ENCODE data around the gene GDE1.

GDE1 gene, protein sequence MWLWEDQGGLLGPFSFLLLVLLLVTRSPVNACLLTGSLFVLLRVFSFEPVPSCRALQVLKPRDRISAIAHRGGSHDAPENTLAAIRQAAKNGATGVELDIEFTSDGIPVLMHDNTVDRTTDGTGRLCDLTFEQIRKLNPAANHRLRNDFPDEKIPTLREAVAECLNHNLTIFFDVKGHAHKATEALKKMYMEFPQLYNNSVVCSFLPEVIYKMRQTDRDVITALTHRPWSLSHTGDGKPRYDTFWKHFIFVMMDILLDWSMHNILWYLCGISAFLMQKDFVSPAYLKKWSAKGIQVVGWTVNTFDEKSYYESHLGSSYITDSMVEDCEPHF

GRCh38 chr16:19521471-19522396 lies at the start of gene GDE1:
Gene GDE1 (minus strand): TSS chr16:19522098. CDS start chr16:19521964, 134 bp downstream.
- peak; percentile 91 for DNase-seq (ENCODE audit: low read depth)
- H3K4me3 ChIP-seq (ENCODE audit: low read depth, low read length), result peak within 1 kb of the TSS; percentile 87
- TF ChIP-seq, protein P1, sequence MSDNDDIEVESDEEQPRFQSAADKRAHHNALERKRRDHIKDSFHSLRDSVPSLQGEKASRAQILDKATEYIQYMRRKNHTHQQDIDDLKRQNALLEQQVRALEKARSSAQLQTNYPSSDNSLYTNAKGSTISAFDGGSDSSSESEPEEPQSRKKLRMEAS (IDR thresholded peaks at IDR 0.05; ENCODE audit: low read depth, low read length), result peak; percentile 16; the same call in 1 of the 2 replicates
- TF ChIP-seq POLR2A (IDR thresholded peaks at IDR 0.05; ENCODE audit: extremely low read depth, insufficient read length), result peak; percentile 81
- TF ChIP-seq MYC (IDR thresholded peaks at IDR 0.05; ENCODE audit: low read depth, low read length), result no peak
- TF ChIP-seq, protein P2, sequence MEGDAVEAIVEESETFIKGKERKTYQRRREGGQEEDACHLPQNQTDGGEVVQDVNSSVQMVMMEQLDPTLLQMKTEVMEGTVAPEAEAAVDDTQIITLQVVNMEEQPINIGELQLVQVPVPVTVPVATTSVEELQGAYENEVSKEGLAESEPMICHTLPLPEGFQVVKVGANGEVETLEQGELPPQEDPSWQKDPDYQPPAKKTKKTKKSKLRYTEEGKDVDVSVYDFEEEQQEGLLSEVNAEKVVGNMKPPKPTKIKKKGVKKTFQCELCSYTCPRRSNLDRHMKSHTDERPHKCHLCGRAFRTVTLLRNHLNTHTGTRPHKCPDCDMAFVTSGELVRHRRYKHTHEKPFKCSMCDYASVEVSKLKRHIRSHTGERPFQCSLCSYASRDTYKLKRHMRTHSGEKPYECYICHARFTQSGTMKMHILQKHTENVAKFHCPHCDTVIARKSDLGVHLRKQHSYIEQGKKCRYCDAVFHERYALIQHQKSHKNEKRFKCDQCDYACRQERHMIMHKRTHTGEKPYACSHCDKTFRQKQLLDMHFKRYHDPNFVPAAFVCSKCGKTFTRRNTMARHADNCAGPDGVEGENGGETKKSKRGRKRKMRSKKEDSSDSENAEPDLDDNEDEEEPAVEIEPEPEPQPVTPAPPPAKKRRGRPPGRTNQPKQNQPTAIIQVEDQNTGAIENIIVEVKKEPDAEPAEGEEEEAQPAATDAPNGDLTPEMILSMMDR (IDR thresholded peaks at IDR 0.05; ENCODE audit: low read depth, low read length), result peak; percentile 21

- H3K4me3 ChIP-seq (ENCODE audit: low read depth, low read length), result no peak overlapping the region
- DNase-seq (ENCODE audit: low read depth), result no peak
- TF ChIP-seq, protein P1 (IDR thresholded peaks at IDR 0.05; ENCODE audit: low read depth, low read length), result no peak
- TF ChIP-seq MYC (IDR thresholded peaks at IDR 0.05; ENCODE audit: low read depth, low read length), result no peak
- no peak for TF ChIP-seq POLR2A (IDR thresholded peaks at IDR 0.05; ENCODE audit: extremely low read depth, insufficient read length)
- TF ChIP-seq, protein P2 (IDR thresholded peaks at IDR 0.05; ENCODE audit: low read depth, low read length), result no peak
Observed at GRCh38 chr16:19567560-19567959, 45.7 kb upstream of the GDE1 start.

DNA sequence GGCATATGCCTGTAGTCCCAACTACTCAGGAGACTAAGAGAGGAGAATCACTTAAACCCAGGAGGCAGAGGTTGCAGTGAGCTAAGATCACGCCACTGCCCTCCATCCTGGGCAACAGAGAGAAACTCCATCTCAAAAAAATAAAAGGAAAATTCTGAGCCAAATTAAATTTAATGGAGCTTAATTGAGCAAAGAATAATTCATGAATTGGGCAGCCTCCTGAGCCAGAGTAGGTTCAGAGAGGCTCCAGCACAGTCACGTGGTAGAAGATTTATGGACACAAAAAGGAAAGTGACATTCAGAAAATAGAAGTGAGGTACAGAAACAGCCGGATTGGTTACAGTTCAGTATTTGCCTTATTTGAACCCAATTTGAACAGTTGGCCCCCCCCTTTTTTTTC lies 44.5 kb upstream of the GDE1 start:
- H3K4me3 ChIP-seq (ENCODE audit: low read depth, low read length), result no peak overlapping the region
- DNase-seq (ENCODE audit: low read depth), result no peak
- TF ChIP-seq, protein P1 (IDR thresholded peaks at IDR 0.05; ENCODE audit: low read depth, low read length), result no peak
- TF ChIP-seq MYC (IDR thresholded peaks at IDR 0.05; ENCODE audit: low read depth, low read length), result no peak
- TF ChIP-seq POLR2A (IDR thresholded peaks at IDR 0.05; ENCODE audit: extremely low read depth, insufficient read length), result no peak
- TF ChIP-seq, protein P2 (IDR thresholded peaks at IDR 0.05; ENCODE audit: low read depth, low read length), result no peak

GRCh38 chr16:19563377-19563776 lies 41.5 kb upstream of the GDE1 start:
- TF ChIP-seq MYC (IDR thresholded peaks at IDR 0.05; ENCODE audit: low read depth, low read length) (no peak), POLR2A (IDR thresholded peaks at IDR 0.05; ENCODE audit: extremely low read depth, insufficient read length) (no peak)
- TF ChIP-seq, protein P2 (IDR thresholded peaks at IDR 0.05; ENCODE audit: low read depth, low read length), result no peak
- TF ChIP-seq, protein P1 (IDR thresholded peaks at IDR 0.05; ENCODE audit: low read depth, low read length), result no peak
- no peak for DNase-seq (ENCODE audit: low read depth)
- H3K4me3 ChIP-seq (ENCODE audit: low read depth, low read length), result no peak overlapping the region

DNA sequence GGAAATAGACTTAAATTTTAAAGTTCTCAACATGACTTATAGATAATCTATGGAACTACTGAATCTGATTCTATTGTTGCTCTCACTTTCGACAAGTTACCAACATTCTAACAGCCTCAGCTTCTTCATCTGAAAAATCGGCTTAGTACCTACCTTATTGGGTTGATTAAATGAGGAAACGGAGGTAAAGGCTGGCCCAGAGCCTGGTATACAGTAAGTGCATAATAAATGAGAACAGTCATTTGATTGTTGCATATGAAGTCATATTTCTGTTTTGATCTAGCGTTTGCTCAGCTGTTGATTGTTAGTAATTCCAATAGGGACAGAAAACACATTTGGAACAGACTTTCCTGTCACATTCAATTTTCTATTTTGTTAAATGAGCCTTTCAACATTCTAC lies 38.2 kb upstream of the GDE1 start:
- DNase-seq (ENCODE audit: low read depth), result no peak
- no peak overlapping the region for H3K4me3 ChIP-seq (ENCODE audit: low read depth, low read length)
- TF ChIP-seq POLR2A (IDR thresholded peaks at IDR 0.05; ENCODE audit: extremely low read depth, insufficient read length), result no peak
- TF ChIP-seq, protein P2 (IDR thresholded peaks at IDR 0.05; ENCODE audit: low read depth, low read length), result no peak
- TF ChIP-seq, protein P1 (IDR thresholded peaks at IDR 0.05; ENCODE audit: low read depth, low read length), result no peak
- no peak for TF ChIP-seq MYC (IDR thresholded peaks at IDR 0.05; ENCODE audit: low read depth, low read length)

Measured in NB4 (cell line).